Spinal cord (tissue), 10 donors: ENCODE results near the gene SLC35B4. TPM values are rescaled to one million over a fixed set of nuclear protein-coding genes. Genes with fewer than 3 reads are reported as not detected.
A peak's percentile ranks its signal among the peaks of the same experiment; 100 is the strongest.

ENCODE experiments used
- DNase-seq, 6 donors: peaks; one replicate each; pipeline versions ENCODE4 v3.0.0 to v3.0.0-alpha.2; 2013 to 2015; ENCODE audit warnings: low spot score in 6 of 6, low read depth in 4 of 6
- H3K27ac ChIP-seq: one replicate; pipeline ENCODE4 v1.5.1; 2013; ENCODE audit warnings: low read depth, low read length, control low read depth
- H3K27me3 ChIP-seq: one replicate; pipeline ENCODE4 v1.6.1; 2013; ENCODE audit warnings: low read length; ENCODE audit not compliant: control insufficient read depth, insufficient read depth
- H3K36me3 ChIP-seq: one replicate; pipeline ENCODE4 v1.6.1; 2013; ENCODE audit warnings: low read length; ENCODE audit not compliant: control insufficient read depth, insufficient read depth
- H3K4me1 ChIP-seq: one replicate; pipeline ENCODE4 v1.6.1; 2013; ENCODE audit warnings: low read length; ENCODE audit not compliant: control insufficient read depth, insufficient read depth
- H3K4me3 ChIP-seq: one replicate; pipeline ENCODE4 v1.5.1; 2013; ENCODE audit warnings: low read depth, low read length, control low read depth
- H3K9me3 ChIP-seq: one replicate; pipeline ENCODE4 v1.6.1; 2013; ENCODE audit warnings: low read length; ENCODE audit not compliant: control insufficient read depth, insufficient read depth
- WGBS: methylation state at CpG from one replicate; pipeline ENCODE4 v1.1.5; 2013; ENCODE audit warnings: missing lambda C conversion rate; ENCODE audit not compliant: insufficient coverage; 5-methylcytosine and 5-hydroxymethylcytosine counted together
- polyA plus RNA-seq, 2 donors: library from polyadenylated mRNA; unstranded; fragments of 120-200 nt; gene quantifications; one replicate each; pipeline ENCODE4 v1.2.1, GENCODE V29; 2013; ENCODE audit not compliant: insufficient read length in 2 of 2
- total RNA-seq, 2 donors: library from RNA; depleted of rRNA in 1 of 2; stranded (reverse); fragments of 120-200 nt in 1 of 2; fragments of >200 nt in 1 of 2; gene quantifications; one replicate each; pipeline versions ENCODE4 v1.2.3 to v1.2.4, GENCODE V29; 2013 to 2014
- donor health status: healthy.

SLC35B4 gene
- total and polyA plus RNA-seq, 4 donors = 20.4 to 30.1 (median 23.3) TPM

- Histone ChIP-seq H3K4me3 (no peak overlapping the region), H3K36me3 (no peaks in the 10 kb centered on the region), H3K9me3 (no peaks in the 10 kb centered on the region), H3K27me3 (no peaks in the 10 kb centered on the region), H3K27ac (no peak overlapping the region), H3K4me1 (no peaks in the 10 kb centered on the region)
- WGBS = 67% methylated on average over 1 of the region's 3 CpGs
- peak in 1 of 6 donors; percentile 26 for DNase-seq
Observed at GRCh38 chr7:134248196-134248595, 68.5 kb downstream of the SLC35B4 start.

- Histone ChIP-seq H3K4me3 (no peak overlapping the region), H3K36me3 (no peaks in the 10 kb centered on the region), H3K27ac (no peak overlapping the region), H3K27me3 (no peaks in the 10 kb centered on the region), H3K4me1 (no peaks in the 10 kb centered on the region), H3K9me3 (no peaks in the 10 kb centered on the region)
- DNase-seq = no peak
- WGBS = no CpG with 5 or more reads among the region's 2 CpGs
Observed at GRCh38 chr7:134246761-134247160, 70.0 kb downstream of the SLC35B4 start.

GRCh38 chr7:134246347-134246746 lies 70.4 kb downstream of the SLC35B4 start:
- Histone ChIP-seq H3K4me1 (no peaks in the 10 kb centered on the region), H3K4me3 (no peak overlapping the region), H3K9me3 (no peaks in the 10 kb centered on the region), H3K36me3 (no peaks in the 10 kb centered on the region), H3K27ac (no peak overlapping the region), H3K27me3 (no peaks in the 10 kb centered on the region)
- no peak for DNase-seq
- WGBS = no CpG with 5 or more reads among the region's 3 CpGs

GRCh38 chr7:134245253-134245652 lies 71.5 kb downstream of the SLC35B4 start:
- no peak for DNase-seq
- Histone ChIP-seq H3K9me3 (no peaks in the 10 kb centered on the region), H3K36me3 (no peaks in the 10 kb centered on the region), H3K4me1 (no peaks in the 10 kb centered on the region), H3K27ac (no peak overlapping the region), H3K27me3 (no peaks in the 10 kb centered on the region), H3K4me3 (no peak overlapping the region)
- WGBS = no CpG with 5 or more reads among the region's 2 CpGs

Other genes with a start within 250 kb of the SLC35B4 start
- gene LRGUK, start 189.6 kb downstream of the SLC35B4 start, total RNA-seq = 1 to 10 TPM; 4.3 to 5.4 TPM
- gene LRGUK, start 189.6 kb downstream of the SLC35B4 start, polyA plus RNA-seq = 1 to 10 TPM; 2.5 to 3.5 TPM
- 10 to 100 TPM; 54.7 to 71.8 TPM for gene AKR1B1, start 142.2 kb upstream of the SLC35B4 start, total RNA-seq
- gene AKR1B1, start 142.2 kb upstream of the SLC35B4 start, polyA plus RNA-seq = 100 to 1,000 TPM; 135 to 143 TPM
- gene AKR1B10, start 210.6 kb upstream of the SLC35B4 start, total RNA-seq = under 1 TPM in 1 of 2 donors, not detected in 1; 0.11 TPM
- under 1 TPM in 1 of 2 donors, not detected in 1; 0.11 TPM for gene AKR1B10, start 210.6 kb upstream of the SLC35B4 start, polyA plus RNA-seq
- gene AKR1B15, start 232.2 kb upstream of the SLC35B4 start, total RNA-seq = under 1 TPM in 1 of 2 donors, not detected in 1; 0.17 TPM
- gene AKR1B15, start 232.2 kb upstream of the SLC35B4 start, polyA plus RNA-seq = under 1 TPM; 0.24 to 0.25 TPM